ENCODE results near the gene TNFRSF12A.
"Not testable (repeated sequence)": the region's sequence is repeated elsewhere in the genome, so short reads cannot be mapped to it uniquely, and the experiment has no call there.

TNFRSF12A gene

DNA sequence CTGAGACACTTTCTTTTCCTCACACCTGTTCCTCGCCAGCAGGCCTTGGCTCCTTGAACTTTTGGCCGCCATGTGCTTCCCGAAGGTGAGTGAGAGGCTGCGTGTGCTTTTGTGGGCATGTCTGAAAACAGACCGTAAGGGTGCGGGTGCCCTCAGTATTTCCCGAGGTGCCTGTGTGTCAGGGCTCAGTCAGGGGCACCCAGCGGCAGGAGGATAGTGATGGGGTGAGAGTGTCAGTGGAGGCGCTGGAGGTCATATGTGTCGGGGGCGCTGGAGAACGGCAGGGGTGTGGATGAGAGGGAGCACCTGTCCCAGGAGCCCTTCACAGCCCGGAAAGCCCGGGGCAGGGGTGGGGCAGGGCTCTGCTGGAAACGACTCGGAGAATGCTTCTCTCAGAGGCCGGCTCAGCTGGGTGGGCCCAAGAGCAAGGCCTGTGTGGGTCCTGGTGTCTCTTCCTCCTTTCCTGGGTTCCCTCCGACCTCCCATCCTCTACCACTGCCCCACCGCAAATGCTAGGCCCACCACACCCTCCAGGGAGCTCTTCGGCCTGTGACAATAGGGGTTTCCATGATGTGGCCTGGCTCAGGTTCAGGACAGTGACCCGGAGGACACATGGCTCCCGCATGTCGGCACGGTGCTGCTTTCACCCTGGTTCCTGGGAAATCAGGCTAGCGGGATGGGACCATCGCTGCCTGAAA lies 45.7 kb downstream of the TNFRSF12A start:
- H3K9me3 ChIP-seq (ENCODE audit: control insufficient read depth, low read length) = no peaks in the 10 kb centered on the region
- 92% methylated on average over 26 of the region's 26 CpGs for WGBS, 2 experiments
- H3K27me3 ChIP-seq (ENCODE audit: control insufficient read depth, insufficient read depth, low read length, poor library complexity, severe bottlenecking) = no peaks in the 10 kb centered on the region
- H3K27ac ChIP-seq (ENCODE audit: insufficient read depth, low read depth, low read length, poor library complexity, severe bottlenecking) = no peak overlapping the region
- no peaks in the 10 kb centered on the region for H3K4me1 ChIP-seq (ENCODE audit: control insufficient read depth, insufficient read depth, low read length)
- no peak overlapping the region for H3K4me3 ChIP-seq (ENCODE audit: insufficient read depth, low read depth, low read length)
- no peaks in the 10 kb centered on the region for H3K36me3 ChIP-seq (ENCODE audit: control insufficient read depth, insufficient read depth, low read length)

DNA sequence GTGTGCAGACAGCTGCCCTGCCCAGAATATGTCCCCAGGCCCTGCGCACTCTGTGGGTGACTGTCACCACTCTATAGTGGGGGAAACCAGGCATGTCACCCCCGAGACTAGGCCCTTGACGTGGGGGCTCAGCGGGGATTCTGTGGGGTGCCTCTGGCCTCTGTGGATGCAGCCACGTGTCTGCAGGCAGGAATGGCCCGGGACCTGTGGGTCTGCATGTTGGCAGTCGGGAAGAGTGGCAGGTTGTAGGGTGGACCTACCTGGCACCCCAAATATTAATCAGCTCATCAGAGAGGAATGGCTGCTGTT lies 46.2 kb downstream of the TNFRSF12A start:
- Histone ChIP-seq H3K4me3 (ENCODE audit: insufficient read depth, low read depth, low read length) (no peak overlapping the region), H3K36me3 (ENCODE audit: control insufficient read depth, insufficient read depth, low read length) (no peaks in the 10 kb centered on the region), H3K27ac (ENCODE audit: insufficient read depth, low read depth, low read length, poor library complexity, severe bottlenecking) (no peak overlapping the region), H3K4me1 (ENCODE audit: control insufficient read depth, insufficient read depth, low read length) (no peaks in the 10 kb centered on the region), H3K9me3 (ENCODE audit: control insufficient read depth, low read length) (no peaks in the 10 kb centered on the region), H3K27me3 (ENCODE audit: control insufficient read depth, insufficient read depth, low read length, poor library complexity, severe bottlenecking) (no peaks in the 10 kb centered on the region)
- WGBS, 2 experiments = 92 to 95% methylated on average over 7 of the region's 7 CpGs

DNA sequence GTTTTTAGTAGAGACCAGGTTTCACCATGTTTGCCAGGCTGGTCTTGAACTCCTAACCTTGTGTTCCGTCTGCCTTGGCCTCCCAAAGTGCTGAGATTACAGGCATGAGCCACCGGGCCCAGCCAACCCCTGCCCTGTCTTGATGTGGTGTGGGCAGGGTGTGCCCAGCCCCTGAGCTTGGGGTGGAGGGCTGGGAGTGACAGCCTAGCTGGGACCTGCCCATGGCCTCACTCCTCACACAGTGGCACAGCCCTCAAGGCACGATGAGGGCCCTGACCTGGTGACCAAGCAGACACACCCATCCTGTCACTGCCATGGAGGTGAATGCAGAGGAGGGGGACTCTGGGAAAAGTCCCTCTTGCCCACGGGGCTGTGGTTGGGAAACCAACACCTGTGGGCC lies 48.3 kb downstream of the TNFRSF12A start:
- H3K9me3 ChIP-seq (ENCODE audit: control insufficient read depth, low read length) = no peaks in the 10 kb centered on the region
- WGBS, 2 experiments = 87 to 97% methylated on average over 4 of the region's 4 CpGs
- H3K36me3 ChIP-seq (ENCODE audit: control insufficient read depth, insufficient read depth, low read length) = no peaks in the 10 kb centered on the region
- H3K27ac ChIP-seq (ENCODE audit: insufficient read depth, low read depth, low read length, poor library complexity, severe bottlenecking) = no peak overlapping the region
- no peaks in the 10 kb centered on the region for H3K4me1 ChIP-seq (ENCODE audit: control insufficient read depth, insufficient read depth, low read length)
- no peaks in the 10 kb centered on the region for H3K27me3 ChIP-seq (ENCODE audit: control insufficient read depth, insufficient read depth, low read length, poor library complexity, severe bottlenecking)
- H3K4me3 ChIP-seq (ENCODE audit: insufficient read depth, low read depth, low read length) = no peak overlapping the region

DNA sequence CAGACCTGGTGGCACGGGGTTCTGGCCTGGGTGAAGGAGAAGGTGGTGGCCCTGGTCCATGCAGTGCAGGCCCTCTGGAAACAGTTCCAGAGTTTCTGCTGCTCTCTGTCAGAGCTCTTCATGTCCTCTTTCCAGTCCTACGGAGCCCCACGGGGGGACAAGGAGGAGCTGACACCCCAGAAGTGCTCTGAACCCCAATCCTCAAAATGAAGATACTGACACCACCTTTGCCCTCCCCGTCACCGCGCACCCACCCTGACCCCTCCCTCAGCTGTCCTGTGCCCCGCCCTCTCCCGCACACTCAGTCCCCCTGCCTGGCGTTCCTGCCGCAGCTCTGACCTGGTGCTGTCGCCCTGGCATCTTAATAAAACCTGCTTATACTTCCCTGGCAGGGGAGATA lies 49.0 kb downstream of the TNFRSF12A start:
- H3K27me3 ChIP-seq (ENCODE audit: control insufficient read depth, insufficient read depth, low read length, poor library complexity, severe bottlenecking); H3K27ac ChIP-seq (ENCODE audit: insufficient read depth, low read depth, low read length, poor library complexity, severe bottlenecking); H3K4me1 ChIP-seq (ENCODE audit: control insufficient read depth, insufficient read depth, low read length); H3K36me3 ChIP-seq (ENCODE audit: control insufficient read depth, insufficient read depth, low read length); H3K9me3 ChIP-seq (ENCODE audit: control insufficient read depth, low read length); H3K4me3 ChIP-seq (ENCODE audit: insufficient read depth, low read depth, low read length): not testable (repeated sequence)
- 94 to 95% methylated on average over 10 of the region's 11 CpGs for WGBS, 2 experiments

DNA sequence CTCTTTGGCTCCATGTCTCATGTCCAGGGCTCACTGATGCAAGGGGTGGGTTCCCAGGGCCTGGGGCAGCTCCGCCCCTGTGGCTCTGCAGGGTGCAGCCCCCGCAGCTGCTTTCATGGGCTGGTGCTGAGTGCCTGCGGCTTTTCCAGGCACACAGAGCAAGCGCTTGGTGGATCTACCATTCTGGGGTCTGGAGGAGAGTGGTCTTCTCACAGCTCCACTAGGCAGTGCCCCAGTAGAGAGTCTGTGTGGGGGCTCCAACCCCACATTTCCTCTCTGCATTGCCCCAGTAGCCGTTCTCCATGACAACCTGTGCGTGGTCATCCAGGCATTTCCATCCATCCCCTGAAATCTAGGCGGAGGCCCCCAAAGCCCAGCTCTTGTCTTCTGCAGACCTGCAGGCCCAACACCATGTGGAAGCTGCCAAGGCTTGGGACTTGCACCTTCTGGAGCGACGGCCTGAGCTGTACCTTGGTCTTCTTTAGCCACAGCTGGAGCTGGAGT lies 50.5 kb downstream of the TNFRSF12A start:
- Histone ChIP-seq H3K4me3 (ENCODE audit: insufficient read depth, low read depth, low read length) (no peak overlapping the region), H3K27me3 (ENCODE audit: control insufficient read depth, insufficient read depth, low read length, poor library complexity, severe bottlenecking) (no peaks in the 10 kb centered on the region), H3K4me1 (ENCODE audit: control insufficient read depth, insufficient read depth, low read length) (no peaks in the 10 kb centered on the region), H3K9me3 (ENCODE audit: control insufficient read depth, low read length) (no peaks in the 10 kb centered on the region), H3K36me3 (ENCODE audit: control insufficient read depth, insufficient read depth, low read length) (no peaks in the 10 kb centered on the region), H3K27ac (ENCODE audit: insufficient read depth, low read depth, low read length, poor library complexity, severe bottlenecking) (no peak overlapping the region)
- 83 to 86% methylated on average over 9 of the region's 9 CpGs for WGBS, 2 experiments

DNA sequence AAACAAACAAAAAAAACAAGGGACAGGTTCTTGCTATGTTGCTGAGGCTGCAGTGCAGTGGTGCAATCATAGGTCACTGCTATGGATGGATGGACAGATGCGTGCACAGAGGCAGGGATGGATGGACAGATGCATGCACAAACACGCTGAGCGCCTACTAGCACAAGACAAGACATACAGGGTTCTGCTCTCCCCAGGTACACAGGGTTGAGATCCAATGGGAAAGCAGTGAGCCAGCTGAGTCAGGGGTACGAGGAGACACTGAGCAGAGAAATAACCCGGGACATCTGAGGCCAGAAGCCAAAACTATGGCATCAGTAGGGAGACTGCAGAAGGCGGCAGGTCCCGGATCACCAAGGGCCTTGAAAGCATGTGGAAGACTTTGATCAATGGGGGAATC lies 51.5 kb downstream of the TNFRSF12A start:
- Histone ChIP-seq H3K27me3 (ENCODE audit: control insufficient read depth, insufficient read depth, low read length, poor library complexity, severe bottlenecking) (no peaks in the 10 kb centered on the region), H3K4me1 (ENCODE audit: control insufficient read depth, insufficient read depth, low read length) (no peaks in the 10 kb centered on the region), H3K9me3 (ENCODE audit: control insufficient read depth, low read length) (no peaks in the 10 kb centered on the region), H3K36me3 (ENCODE audit: control insufficient read depth, insufficient read depth, low read length) (no peaks in the 10 kb centered on the region), H3K4me3 (ENCODE audit: insufficient read depth, low read depth, low read length) (no peak overlapping the region), H3K27ac (ENCODE audit: insufficient read depth, low read depth, low read length, poor library complexity, severe bottlenecking) (no peak overlapping the region)
- 91 to 93% methylated on average over 7 of the region's 7 CpGs for WGBS, 2 experiments

Data from ectodermal cell (in vitro differentiated cells).